GM12878 (cell line): ENCODE results near the gene NXPH1. TPM values are rescaled to one million over a fixed set of nuclear protein-coding genes. Genes with fewer than 3 reads are reported as not detected.

Experiments used
- ATAC-seq: fragments of 200-7000 bp; cut with Tn5 transposase; 3 replicates; pipeline ENCODE4 v1.9.1; 2020; ENCODE audit warnings: mild to moderate bottlenecking, moderate library complexity
- BruUV-seq: library from RNA; stranded (reverse); fragments of 400-500 nt; replicated peaks from 2 replicates; lab custom pipeline; 2021; lab: Mats Ljungman, UMichigan
- CTCF ChIA-PET: fragments of 300-600 bp; sonication (Branson Sonifier 250); formaldehyde crosslinking; extraction: SDS; loops from one replicate; lab custom pipeline; 2021; ENCODE audit warnings: inconsistent platforms; lab: Yijun Ruan, JAX
- POLR2A ChIA-PET: fragments of 350-600 bp; formaldehyde crosslinking; extraction: SDS; loops from one replicate; lab custom pipeline; 2021; ENCODE audit warnings: inconsistent platforms; lab: Charles Lee
- RAD21 ChIA-PET: fragments of 300-600 bp; sonication (Branson Sonifier 250); formaldehyde crosslinking; loops from one replicate; lab custom pipeline; 2023; ENCODE audit warnings: antibody characterized with exemption; ENCODE audit not compliant: unreplicated experiment; lab: Charles Lee
- SMC1A ChIA-PET: fragments of 300-600 bp; sonication (Branson Sonifier 250); formaldehyde crosslinking; loops from one replicate; lab custom pipeline; 2023; ENCODE audit not compliant: unreplicated experiment, uncharacterized antibody; lab: Charles Lee
- DNase-seq: peaks from one replicate; pipeline ENCODE4 v3.0.0-alpha.2; 2011; ENCODE audit warnings: low read depth, low spot score
- FAIRE-seq: peaks from 3 replicates; lab custom pipeline; 2011; peaks lifted over from hg19 to GRCh38; lab: Jason Lieb, UNC
- H2AFZ ChIP-seq: 2 replicates; pipeline ENCODE4 v1.6.0; 2011; ENCODE audit warnings: low read depth, low read length, control low read depth; ENCODE audit not compliant: control insufficient read depth
- H3K27ac ChIP-seq: 2 replicates; pipeline ENCODE4 v1.5.1; 2011; ENCODE audit warnings: control low read depth; ENCODE audit not compliant: control insufficient read depth, insufficient read depth
- H3K27me3 ChIP-seq, 2 experiments: replicated peaks in 1 of 2; 2 replicates each; pipeline versions ENCODE4 v1.6.0 to v1.6.1; 2011; ENCODE audit warnings: low read length in 1 of 2; ENCODE audit not compliant: control insufficient read depth in 2 of 2, insufficient read depth in 2 of 2
- H3K36me3 ChIP-seq, 2 experiments: 2 replicates each; pipeline ENCODE4 v1.5.1; 2011; ENCODE audit warnings: low read length in 1 of 2; ENCODE audit not compliant: control insufficient read depth in 2 of 2, insufficient read depth in 2 of 2
- H3K4me1 ChIP-seq: 2 replicates; pipeline ENCODE4 v1.6.1; 2011; ENCODE audit warnings: mild to moderate bottlenecking, low read length, moderate library complexity, mixed read lengths; ENCODE audit not compliant: control insufficient read depth, insufficient read depth
- H3K4me2 ChIP-seq: 2 replicates; pipeline ENCODE4 v1.6.0; 2011; ENCODE audit warnings: control low read depth; ENCODE audit not compliant: control insufficient read depth, insufficient read depth
- H3K4me3 ChIP-seq: fragments of 200-600 bp; sonication (generic); 2 replicates; pipeline ENCODE4 v1.5.1; 2016
- H3K79me2 ChIP-seq: 2 replicates; pipeline ENCODE4 v1.6.0; 2011; ENCODE audit warnings: low read length; ENCODE audit not compliant: control insufficient read depth, insufficient read depth
- H3K9ac ChIP-seq: 2 replicates; pipeline ENCODE4 v1.8.0; 2011; ENCODE audit warnings: low read length, control low read depth, mixed read lengths; ENCODE audit not compliant: control insufficient read depth, insufficient read depth
- H3K9me3 ChIP-seq: replicated peaks from 3 replicates; pipeline ENCODE4 v1.5.1; 2011; ENCODE audit warnings: mild to moderate bottlenecking, low read length; ENCODE audit not compliant: control insufficient read depth, insufficient read depth
- H4K20me1 ChIP-seq: 2 replicates; pipeline ENCODE4 v1.6.0; 2011; ENCODE audit not compliant: control insufficient read depth, insufficient read depth
- WGBS: methylation state at CpG from one replicate; pipeline ENCODE4 v1.1.6; 2016; ENCODE audit warnings: low lambda C conversion rate; ENCODE audit not compliant: insufficient replicate concordance, insufficient coverage; ENCODE audit errors: missing lambda C conversion rate; 5-methylcytosine and 5-hydroxymethylcytosine counted together
- in situ Hi-C: fragments of 300-500 bp; cut with MboI; formaldehyde crosslinking; loops from 9 replicates; pipeline ENCODE4 v1.14.3; 2018; ENCODE audit warnings: mixed read lengths
- intact Hi-C: fragments of 100-400 bp; cut with micrococcal nuclease; formaldehyde crosslinking; loops from one replicate; pipeline ENCODE4 v1.14.2; 2022; ENCODE audit not compliant: unreplicated experiment
- polyA plus RNA-seq, 11 experiments: library from polyadenylated mRNA; depleted of rRNA in 4 of 11; unstranded in 6 of 11; stranded (reverse) in 5 of 11; fragments of >200 nt; fragmentation: Nextera tagmentation in 4 of 11; fragmentation: Illumina TruSeq in 1 of 11; extraction: Ambion mirVana in 4 of 11; extraction: Trizol in 1 of 11; gene quantifications; 1 replicate in 1 of 11; 2 replicates in 10 of 11; pipeline versions ENCODE4 v1.2.1 to v1.2.3, GENCODE V29; 2011 to 2016; ENCODE audit warnings: inconsistent platforms in 2 of 11, missing spikeins in 2 of 11, low read depth in 1 of 11
- total RNA-seq, 4 experiments: library from RNA; depleted of rRNA in 3 of 4; stranded (reverse); fragments of >200 nt in 3 of 4; fragmentation: Illumina TruSeq in 1 of 4; extraction: Trizol in 1 of 4; gene quantifications; 2 replicates each; pipeline versions ENCODE4 v1.2.1 to v1.2.3, GENCODE V29; 2013 to 2021
- TF ChIP-seq, protein P1 (sequence below): IDR thresholded peaks from 2 replicates; pipeline ENCODE4 v1.6.1; 2011; ENCODE audit warnings: low read depth, low read length, improper control_type of control experiment, borderline replicate concordance
- TF ChIP-seq, protein P2 (sequence below): IDR thresholded peaks from 2 replicates; pipeline ENCODE4 v1.6.1; 2012; ENCODE audit warnings: mild to moderate bottlenecking, low read depth, low read length

Gene NXPH1
- total and polyA plus RNA-seq, 10 of the 15 experiments (the other 5 are each of a cell fraction or from before 2014, with no cell fraction given), result 0.06 to 0.34 TPM; not detected in 8

DNA sequence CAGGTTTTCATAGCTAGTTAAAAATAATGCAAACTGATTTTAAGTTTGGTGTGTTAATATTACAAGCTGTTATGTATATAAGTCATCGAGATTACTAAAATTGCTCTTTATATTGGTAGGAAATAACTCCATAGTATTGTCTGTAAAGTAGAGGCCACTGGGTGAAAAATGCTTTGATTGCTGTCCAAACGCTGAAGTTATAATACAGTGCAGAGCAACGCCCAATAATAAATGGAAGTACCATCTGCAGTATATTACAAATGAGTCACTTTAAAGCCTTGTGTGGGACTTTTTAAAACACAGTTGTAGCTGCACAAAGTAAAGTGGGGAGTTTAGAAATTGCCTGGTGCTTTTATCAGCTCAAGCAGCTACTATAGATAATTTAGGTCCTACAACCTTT is 196.1 kb downstream of the NXPH1 start:
- ATAC-seq (no peak), DNase-seq (no peak), FAIRE-seq (no peak)
- SMC1A ChIA-PET, result interaction anchor here (1.1 kb wide), 1 partner anchor 8 kb away, joined by 3 read pairs; no protein-coding TSS in a partner anchor
- RAD21 ChIA-PET, result no interaction called here
- in situ Hi-C loops, result no loop called here
- no TSS peak for BruUV-seq
- Histone ChIP-seq H3K27me3 (no peaks in the 10 kb centered on the region), H3K4me3 (no peak overlapping the region), H3K27ac (no peak overlapping the region), H4K20me1 (no peaks in the 10 kb centered on the region), H2AFZ (no peak overlapping the region), H3K79me2 (no peaks in the 10 kb centered on the region), H3K9me3 (no peaks in the 10 kb centered on the region), H3K9ac (no peak overlapping the region), H3K4me1 (no peaks in the 10 kb centered on the region), H3K4me2 (no peak overlapping the region), H3K36me3 (no peaks in the 10 kb centered on the region)
- POLR2A ChIA-PET, result no interaction called here
- TF ChIP-seq, protein P1, sequence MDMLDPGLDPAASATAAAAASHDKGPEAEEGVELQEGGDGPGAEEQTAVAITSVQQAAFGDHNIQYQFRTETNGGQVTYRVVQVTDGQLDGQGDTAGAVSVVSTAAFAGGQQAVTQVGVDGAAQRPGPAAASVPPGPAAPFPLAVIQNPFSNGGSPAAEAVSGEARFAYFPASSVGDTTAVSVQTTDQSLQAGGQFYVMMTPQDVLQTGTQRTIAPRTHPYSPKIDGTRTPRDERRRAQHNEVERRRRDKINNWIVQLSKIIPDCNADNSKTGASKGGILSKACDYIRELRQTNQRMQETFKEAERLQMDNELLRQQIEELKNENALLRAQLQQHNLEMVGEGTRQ, result no peak
- TF ChIP-seq, protein P2, sequence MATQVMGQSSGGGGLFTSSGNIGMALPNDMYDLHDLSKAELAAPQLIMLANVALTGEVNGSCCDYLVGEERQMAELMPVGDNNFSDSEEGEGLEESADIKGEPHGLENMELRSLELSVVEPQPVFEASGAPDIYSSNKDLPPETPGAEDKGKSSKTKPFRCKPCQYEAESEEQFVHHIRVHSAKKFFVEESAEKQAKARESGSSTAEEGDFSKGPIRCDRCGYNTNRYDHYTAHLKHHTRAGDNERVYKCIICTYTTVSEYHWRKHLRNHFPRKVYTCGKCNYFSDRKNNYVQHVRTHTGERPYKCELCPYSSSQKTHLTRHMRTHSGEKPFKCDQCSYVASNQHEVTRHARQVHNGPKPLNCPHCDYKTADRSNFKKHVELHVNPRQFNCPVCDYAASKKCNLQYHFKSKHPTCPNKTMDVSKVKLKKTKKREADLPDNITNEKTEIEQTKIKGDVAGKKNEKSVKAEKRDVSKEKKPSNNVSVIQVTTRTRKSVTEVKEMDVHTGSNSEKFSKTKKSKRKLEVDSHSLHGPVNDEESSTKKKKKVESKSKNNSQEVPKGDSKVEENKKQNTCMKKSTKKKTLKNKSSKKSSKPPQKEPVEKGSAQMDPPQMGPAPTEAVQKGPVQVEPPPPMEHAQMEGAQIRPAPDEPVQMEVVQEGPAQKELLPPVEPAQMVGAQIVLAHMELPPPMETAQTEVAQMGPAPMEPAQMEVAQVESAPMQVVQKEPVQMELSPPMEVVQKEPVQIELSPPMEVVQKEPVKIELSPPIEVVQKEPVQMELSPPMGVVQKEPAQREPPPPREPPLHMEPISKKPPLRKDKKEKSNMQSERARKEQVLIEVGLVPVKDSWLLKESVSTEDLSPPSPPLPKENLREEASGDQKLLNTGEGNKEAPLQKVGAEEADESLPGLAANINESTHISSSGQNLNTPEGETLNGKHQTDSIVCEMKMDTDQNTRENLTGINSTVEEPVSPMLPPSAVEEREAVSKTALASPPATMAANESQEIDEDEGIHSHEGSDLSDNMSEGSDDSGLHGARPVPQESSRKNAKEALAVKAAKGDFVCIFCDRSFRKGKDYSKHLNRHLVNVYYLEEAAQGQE, result peak; percentile 54; the same call in 1 of the 2 replicates
- 26% methylated on average over 3 of the region's 3 CpGs for WGBS
- CTCF ChIA-PET, result interaction anchor here (1.0 to 1.5 kb wide), 2 partner anchors 8 to 10 kb away, joined by 3 read pairs; no protein-coding TSS in a partner anchor
- intact Hi-C loops, result no loop called here
